A673 (cell line): Measurements from ENCODE around the gene CUBN. TPM values are rescaled to one million over a fixed set of nuclear protein-coding genes. Genes with fewer than 3 reads are reported as not detected.

Source experiments
- BruUV-seq: library from RNA; stranded (reverse); fragments of 400-500 nt; replicated peaks from 2 replicates; lab custom pipeline; 2021; lab: Mats Ljungman, UMichigan
- CTCF ChIA-PET: fragments of 300-600 bp; sonication (Branson Sonifier 250); formaldehyde crosslinking; loops from one replicate; lab custom pipeline; 2022; ENCODE audit warnings: antibody characterized with exemption; lab: Charles Lee
- POLR2A ChIA-PET: fragments of 300-600 bp; sonication (Branson Sonifier 250); formaldehyde crosslinking; loops from one replicate; lab custom pipeline; 2022; ENCODE audit warnings: antibody characterized with exemption; ENCODE audit not compliant: low non-redundant PET; lab: Charles Lee
- DNase-seq: peaks from one replicate; pipeline ENCODE4 v3.0.0-alpha.2; 2015; ENCODE audit warnings: low spot score
- H3K27ac ChIP-seq: fragments of 200-600 bp; sonication (generic); 2 replicates; pipeline ENCODE4 v1.5.1; 2016; ENCODE audit warnings: mixed run types, low read depth, mild to moderate bottlenecking, mixed read lengths, antibody characterized with exemption, low read length; ENCODE audit not compliant: poor library complexity, severe bottlenecking
- H3K27me3 ChIP-seq: fragments of 200-600 bp; sonication (generic); replicated peaks from 2 replicates; pipeline ENCODE4 v1.6.1; 2017; ENCODE audit warnings: mixed run types, low read depth, mild to moderate bottlenecking, mixed read lengths, antibody characterized with exemption, low read length; ENCODE audit not compliant: insufficient read depth, poor library complexity
- H3K36me3 ChIP-seq: fragments of 200-600 bp; sonication (generic); 2 replicates; pipeline ENCODE4 v1.6.1; 2016; ENCODE audit warnings: mixed run types, mild to moderate bottlenecking, mixed read lengths, antibody characterized with exemption, low read length; ENCODE audit not compliant: insufficient read depth, poor library complexity, severe bottlenecking
- H3K4me1 ChIP-seq: fragments of 200-600 bp; sonication (generic); 2 replicates; pipeline ENCODE4 v1.6.1; 2017; ENCODE audit warnings: mixed run types, mild to moderate bottlenecking, mixed read lengths, antibody characterized with exemption, low read length; ENCODE audit not compliant: insufficient read depth, poor library complexity, severe bottlenecking
- H3K4me3 ChIP-seq: fragments of 200-600 bp; sonication (generic); 2 replicates; pipeline ENCODE4 v1.5.1; 2016; ENCODE audit warnings: low read depth, mixed run types, mild to moderate bottlenecking, mixed read lengths, low read length; ENCODE audit not compliant: poor library complexity, severe bottlenecking
- H3K9me3 ChIP-seq: fragments of 200-600 bp; sonication (generic); 2 replicates; pipeline ENCODE4 v1.6.1; 2016; ENCODE audit warnings: mixed run types, low read depth, mild to moderate bottlenecking, mixed read lengths, antibody characterized with exemption, low read length; ENCODE audit not compliant: poor library complexity, severe bottlenecking
- EZH2 ChIP-seq: fragments of 200-600 bp; sonication (generic); IDR thresholded peaks from 2 replicates; pipeline ENCODE4 v1.6.1; 2017; ENCODE audit warnings: borderline replicate concordance, low read depth, mild to moderate bottlenecking, mixed read lengths, antibody characterized with exemption, low read length; ENCODE audit not compliant: poor library complexity, severe bottlenecking
- intact Hi-C: fragments of 100-400 bp; cut with micrococcal nuclease; formaldehyde crosslinking; loops from one replicate; pipeline ENCODE4 v1.10.0; 2022; ENCODE audit not compliant: unreplicated experiment
- total RNA-seq: library from RNA; stranded (reverse); gene quantifications from 2 replicates; pipeline ENCODE4 v1.2.3, GENCODE V29; 2021
- TF ChIP-seq, protein P1 (sequence below): fragments of 300-800, 200-600 bp; sonication (generic); conservative IDR thresholded peaks from 2 replicates; pipeline ENCODE4 v1.5.1; 2017; ENCODE audit warnings: low read depth, mild to moderate bottlenecking, antibody characterized with exemption, low read length, moderate library complexity, mixed read lengths

Gene CUBN
- total RNA-seq, 1 experiment from 2014 or later = 3.4 TPM

DNA sequence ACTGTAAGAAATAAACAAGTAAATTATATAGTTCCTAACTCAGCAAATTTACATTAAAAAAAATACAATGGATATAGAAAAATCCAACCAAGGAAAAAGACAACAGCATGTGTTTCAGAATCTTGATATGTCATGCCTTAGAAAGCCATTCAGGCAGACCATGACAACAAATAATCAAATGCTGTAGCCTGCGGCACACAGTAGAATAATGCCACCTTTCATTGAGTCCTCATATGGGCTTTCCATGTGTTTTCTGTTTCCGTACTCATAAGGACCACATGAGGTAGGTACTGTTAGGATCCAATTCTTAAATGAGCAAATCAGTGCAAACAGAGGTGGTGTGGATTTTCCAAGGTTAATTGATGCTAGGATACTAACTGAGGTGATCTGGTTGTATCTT is 138.6 kb downstream of the CUBN start:
- ChIA-PET CTCF (no interaction called here), POLR2A (no interaction called here)
- no peak for DNase-seq
- TF ChIP-seq, protein P1, sequence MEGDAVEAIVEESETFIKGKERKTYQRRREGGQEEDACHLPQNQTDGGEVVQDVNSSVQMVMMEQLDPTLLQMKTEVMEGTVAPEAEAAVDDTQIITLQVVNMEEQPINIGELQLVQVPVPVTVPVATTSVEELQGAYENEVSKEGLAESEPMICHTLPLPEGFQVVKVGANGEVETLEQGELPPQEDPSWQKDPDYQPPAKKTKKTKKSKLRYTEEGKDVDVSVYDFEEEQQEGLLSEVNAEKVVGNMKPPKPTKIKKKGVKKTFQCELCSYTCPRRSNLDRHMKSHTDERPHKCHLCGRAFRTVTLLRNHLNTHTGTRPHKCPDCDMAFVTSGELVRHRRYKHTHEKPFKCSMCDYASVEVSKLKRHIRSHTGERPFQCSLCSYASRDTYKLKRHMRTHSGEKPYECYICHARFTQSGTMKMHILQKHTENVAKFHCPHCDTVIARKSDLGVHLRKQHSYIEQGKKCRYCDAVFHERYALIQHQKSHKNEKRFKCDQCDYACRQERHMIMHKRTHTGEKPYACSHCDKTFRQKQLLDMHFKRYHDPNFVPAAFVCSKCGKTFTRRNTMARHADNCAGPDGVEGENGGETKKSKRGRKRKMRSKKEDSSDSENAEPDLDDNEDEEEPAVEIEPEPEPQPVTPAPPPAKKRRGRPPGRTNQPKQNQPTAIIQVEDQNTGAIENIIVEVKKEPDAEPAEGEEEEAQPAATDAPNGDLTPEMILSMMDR = no peak
- no peak for TF ChIP-seq EZH2
- BruUV-seq = no TSS peak
- Histone ChIP-seq H3K27ac (no peak overlapping the region), H3K36me3 (no peaks in the 10 kb centered on the region), H3K4me3 (no peak overlapping the region), H3K27me3 (no peaks in the 10 kb centered on the region), H3K9me3 (no peaks in the 10 kb centered on the region), H3K4me1 (peaks cover 29% of the 10 kb centered on the region)
- intact Hi-C loops = no loop called here

- POLR2A ChIA-PET = no interaction called here
- Histone ChIP-seq H3K9me3 (no peaks in the 10 kb centered on the region), H3K27ac (no peak overlapping the region), H3K27me3 (no peaks in the 10 kb centered on the region), H3K36me3 (no peaks in the 10 kb centered on the region), H3K4me3 (no peak overlapping the region), H3K4me1 (peaks cover 31% of the 10 kb centered on the region)
- no TSS peak for BruUV-seq
- intact Hi-C loops = no loop called here
- TF ChIP-seq, protein P1 = 0 out of 2 replicates have a peak, but pooled peaks have one; percentile 20
- no peak for TF ChIP-seq EZH2
- DNase-seq = peak; percentile 28
- CTCF ChIA-PET = no interaction called here
Measured at GRCh38 chr10:16989826-16990293, 139.8 kb downstream of the CUBN start.

- BruUV-seq = no TSS peak
- DNase-seq = no peak
- H3K9me3 ChIP-seq = no peaks in the 10 kb centered on the region
- CTCF ChIA-PET = no interaction called here
- no peaks in the 10 kb centered on the region for H3K36me3 ChIP-seq
- intact Hi-C loops = no loop called here
- H3K4me1 ChIP-seq = peaks cover 40% of the 10 kb centered on the region
- no peaks in the 10 kb centered on the region for H3K27me3 ChIP-seq
- H3K4me3 ChIP-seq = no peak overlapping the region
- POLR2A ChIA-PET = no interaction called here
- TF ChIP-seq, protein P1 = no peak
- no peak for TF ChIP-seq EZH2
- H3K27ac ChIP-seq = no peak overlapping the region
Measured at GRCh38 chr10:16988900-16989299, 140.7 kb downstream of the CUBN start.
